K562 (cell line): ENCODE data around the gene WDR20. TPM values are rescaled to one million over a fixed set of nuclear protein-coding genes. Genes with fewer than 3 reads are reported as not detected.

Source experiments
- CCNT2 ChIP-seq: IDR thresholded peaks from 2 replicates; pipeline ENCODE4 v1.6.1; 2011; ENCODE audit warnings: borderline replicate concordance, low read depth, mild to moderate bottlenecking, moderate library complexity, mixed read lengths, low read length; ENCODE audit not compliant: insufficient read length; ENCODE audit errors: extremely low read depth
- MGA ChIP-seq: fragments of 450-650 bp; IDR thresholded peaks from 2 replicates; pipeline ENCODE4 v1.6.1; 2016; ENCODE audit warnings: mild to moderate bottlenecking, moderate library complexity
- ZBTB11 ChIP-seq, 3 experiments: fragments of 200-800 bp in 1 of 3; fragments of 250-450 bp in 1 of 3; fragments of 450-650 bp in 1 of 3; sonication (Bioruptor Pico) in 1 of 3; sonication (Bioruptor generic) in 1 of 3; formaldehyde crosslinking in 1 of 3; IDR thresholded peaks; 2 replicates each; pipeline versions ENCODE4 v1.6.1 to v1.8.0; 2016 to 2022; ENCODE audit warnings: mild to moderate bottlenecking in 2 of 3, missing genetic modification characterization in 2 of 3, missing compliant biosample characterization in 1 of 3, moderate library complexity in 1 of 3
- polyA plus RNA-seq, 8 experiments: library from polyadenylated mRNA; depleted of rRNA in 4 of 8; stranded (reverse) in 5 of 8; unstranded in 3 of 8; fragments of >200 nt; fragmentation: Nextera tagmentation in 2 of 8; fragmentation: Illumina TruSeq in 1 of 8; extraction: Ambion mirVana in 2 of 8; extraction: Trizol in 1 of 8; gene quantifications; 2 replicates each; pipeline versions ENCODE4 v1.2.1 to v1.2.3, GENCODE V29; 2011 to 2014; ENCODE audit warnings: inconsistent platforms in 1 of 8, missing spikeins in 1 of 8
- total RNA-seq, 7 experiments: library from RNA; depleted of rRNA in 6 of 7; stranded (reverse); fragments of >200 nt in 6 of 7; fragmentation: Illumina TruSeq in 2 of 7; extraction: Trizol in 2 of 7; gene quantifications; 2 replicates each; pipeline versions ENCODE4 v1.2.1 to v1.2.3, GENCODE V29; 2011 to 2021; ENCODE audit warnings: low replicate concordance in 1 of 7

Gene WDR20
- total and polyA plus RNA-seq, 9 of the 15 experiments (the other 6 are each of a cell fraction or from before 2014, with no cell fraction given) = 7.0 to 15.3 (median 11.8) TPM

- TF ChIP-seq MGA (no peak), ZBTB11 (CRISPR knock-in tag; IDR thresholded peaks at IDR 0.05) (no peak), CCNT2 (no peak)
These were observed 2.1 kb downstream of the WDR20 start (continued) for GRCh38 chr14:102141797-102142196.
